HPDE6-E6E7 (cell line): Measurements from ENCODE around the gene CSF2.

Experiments used
- DNase-seq: peaks from one replicate; pipeline ENCODE4 v3.0.0; 2011; ENCODE audit warnings: missing footprints; ENCODE audit errors: extremely low spot score

Gene CSF2

GRCh38 chr5:132054697-132055440 lies 18.7 kb upstream of the CSF2 start:
- DNase-seq, result no peak

- DNase-seq, result no peak
These were observed 18.2 kb upstream of the CSF2 start for GRCh38 chr5:132055441-132055807.

GRCh38 chr5:132055808-132056609 lies 17.6 kb upstream of the CSF2 start:
- DNase-seq, result no peak

GRCh38 chr5:132056610-132057497 lies 16.7 kb upstream of the CSF2 start:
- no peak for DNase-seq

GRCh38 chr5:132057498-132058255 lies 15.9 kb upstream of the CSF2 start:
- DNase-seq, result no peak

GRCh38 chr5:132058646-132059042 lies 14.9 kb upstream of the CSF2 start:
- no peak for DNase-seq

- DNase-seq, result no peak
These were observed 14.4 kb upstream of the CSF2 start for GRCh38 chr5:132059043-132059695.

- DNase-seq, result no peak
These were observed 13.7 kb upstream of the CSF2 start for GRCh38 chr5:132059696-132060500.

GRCh38 chr5:132060501-132061161 lies 13.0 kb upstream of the CSF2 start, which contains the start of gene IL3:
IL3 (plus strand) TSS chr5:132060655; CDS start chr5:132060707, 52 bp downstream.
- DNase-seq, result no peak

GRCh38 chr5:132063090-132063911 lies 10.3 kb upstream of the CSF2 start:
- peak; percentile 63 for DNase-seq

GRCh38 chr5:132064140-132064539 lies 9.4 kb upstream of the CSF2 start:
- DNase-seq, result no peak

GRCh38 chr5:132064738-132065331 lies 8.8 kb upstream of the CSF2 start:
- peak; percentile 71 for DNase-seq

GRCh38 chr5:132065351-132065937 lies 8.1 kb upstream of the CSF2 start:
- peak; percentile 77 for DNase-seq

GRCh38 chr5:132065951-132066701 lies 7.5 kb upstream of the CSF2 start:
- no peak for DNase-seq

GRCh38 chr5:132066871-132067270 lies 6.7 kb upstream of the CSF2 start:
- no peak for DNase-seq

GRCh38 chr5:132067451-132067850 lies 6.1 kb upstream of the CSF2 start:
- DNase-seq, result no peak
